ENCODE results near the gene SHTN1. TPM values are rescaled to one million over a fixed set of nuclear protein-coding genes. Genes with fewer than 3 reads are reported as not detected.

The SHTN1 gene
- total RNA-seq, 1 experiment from 2014 or later = 39.9 TPM

GRCh38 chr10:116994113-116994890, 10.7 kb downstream of the SHTN1 start:
- Histone ChIP-seq H3K27me3 (replicated peaks; ENCODE audit: insufficient read depth, low read depth, low read length, poor library complexity) (no peaks in the 10 kb centered on the region), H3K4me3 (ENCODE audit: low read depth, low read length, poor library complexity, severe bottlenecking) (no peak overlapping the region), H3K27ac (ENCODE audit: low read depth, low read length, poor library complexity, severe bottlenecking) (no peak overlapping the region), H3K9me3 (ENCODE audit: low read depth, low read length, poor library complexity, severe bottlenecking) (no peaks in the 10 kb centered on the region), H3K36me3 (ENCODE audit: insufficient read depth, low read length, poor library complexity, severe bottlenecking) (no peaks in the 10 kb centered on the region), H3K4me1 (ENCODE audit: insufficient read depth, low read length, poor library complexity, severe bottlenecking) (peaks cover 23% of the 10 kb centered on the region)
- CTCF ChIA-PET = no interaction called here
- BruUV-seq (replicated peaks) = no TSS peak
- DNase-seq (ENCODE audit: low spot score) = no peak
- intact Hi-C loops (cut with micrococcal nuclease; ENCODE audit: unreplicated experiment) = no loop called here
- POLR2A ChIA-PET (ENCODE audit: low non-redundant PET) = no interaction called here
- TF ChIP-seq CTCF (conservative IDR thresholded peaks at IDR 0.05; ENCODE audit: low read depth, low read length) (no peak), EZH2 (IDR thresholded peaks at IDR 0.05; ENCODE audit: borderline replicate concordance, low read depth, low read length, poor library complexity, severe bottlenecking) (no peak)

GRCh38 chr10:116993610-116994009, 11.4 kb downstream of the SHTN1 start:
- Histone ChIP-seq H3K27me3 (replicated peaks; ENCODE audit: insufficient read depth, low read depth, low read length, poor library complexity) (no peaks in the 10 kb centered on the region), H3K27ac (ENCODE audit: low read depth, low read length, poor library complexity, severe bottlenecking) (no peak overlapping the region), H3K4me3 (ENCODE audit: low read depth, low read length, poor library complexity, severe bottlenecking) (no peak overlapping the region), H3K9me3 (ENCODE audit: low read depth, low read length, poor library complexity, severe bottlenecking) (no peaks in the 10 kb centered on the region), H3K4me1 (ENCODE audit: insufficient read depth, low read length, poor library complexity, severe bottlenecking) (peaks cover 26% of the 10 kb centered on the region), H3K36me3 (ENCODE audit: insufficient read depth, low read length, poor library complexity, severe bottlenecking) (no peaks in the 10 kb centered on the region)
- intact Hi-C loops (cut with micrococcal nuclease; ENCODE audit: unreplicated experiment) = no loop called here
- POLR2A ChIA-PET (ENCODE audit: low non-redundant PET) = no interaction called here
- no peak for DNase-seq (ENCODE audit: low spot score)
- TF ChIP-seq EZH2 (IDR thresholded peaks at IDR 0.05; ENCODE audit: borderline replicate concordance, low read depth, low read length, poor library complexity, severe bottlenecking) (no peak), CTCF (conservative IDR thresholded peaks at IDR 0.05; ENCODE audit: low read depth, low read length) (no peak)
- no TSS peak for BruUV-seq (replicated peaks)
- CTCF ChIA-PET = no interaction called here

GRCh38 chr10:116992183-116992582, 12.8 kb downstream of the SHTN1 start:
- ChIA-PET POLR2A (ENCODE audit: low non-redundant PET) (no interaction called here), CTCF (no interaction called here)
- Histone ChIP-seq H3K4me1 (ENCODE audit: insufficient read depth, low read length, poor library complexity, severe bottlenecking) (peaks cover 26% of the 10 kb centered on the region), H3K9me3 (ENCODE audit: low read depth, low read length, poor library complexity, severe bottlenecking) (no peaks in the 10 kb centered on the region), H3K4me3 (ENCODE audit: low read depth, low read length, poor library complexity, severe bottlenecking) (no peak overlapping the region), H3K36me3 (ENCODE audit: insufficient read depth, low read length, poor library complexity, severe bottlenecking) (no peaks in the 10 kb centered on the region), H3K27ac (ENCODE audit: low read depth, low read length, poor library complexity, severe bottlenecking) (no peak overlapping the region), H3K27me3 (replicated peaks; ENCODE audit: insufficient read depth, low read depth, low read length, poor library complexity) (no peaks in the 10 kb centered on the region)
- BruUV-seq (replicated peaks) = no TSS peak
- intact Hi-C loops (cut with micrococcal nuclease; ENCODE audit: unreplicated experiment) = no loop called here
- DNase-seq (ENCODE audit: low spot score) = no peak
- TF ChIP-seq CTCF (conservative IDR thresholded peaks at IDR 0.05; ENCODE audit: low read depth, low read length) (no peak), EZH2 (IDR thresholded peaks at IDR 0.05; ENCODE audit: borderline replicate concordance, low read depth, low read length, poor library complexity, severe bottlenecking) (no peak)
